SK-N-SH (cell line): ENCODE measurements around the gene WDR81. TPM values are rescaled to one million over a fixed set of nuclear protein-coding genes. Genes with fewer than 3 reads are reported as not detected.

Source experiments
- CTCF ChIA-PET: fragments of 300-600, 350-600 bp; formaldehyde crosslinking; extraction: SDS; loops from one replicate; lab custom pipeline; 2021; lab: Yijun Ruan, JAX
- POLR2A ChIA-PET: fragments of 350-600 bp; sonication (Branson Sonifier 250); formaldehyde crosslinking; extraction: SDS; loops from one replicate; lab custom pipeline; 2020; ENCODE audit warnings: antibody characterized with exemption, inconsistent platforms; lab: Yijun Ruan, JAX
- DNase-seq: peaks from one replicate; pipeline ENCODE4 v3.0.0; 2012
- H2AFZ ChIP-seq: fragments of 200-600 bp; sonication (generic); 2 replicates; pipeline ENCODE4 v1.8.1; 2016; ENCODE audit warnings: antibody characterized with exemption, mild to moderate bottlenecking, low read depth
- H3F3A ChIP-seq: fragments of 200-600 bp; sonication (generic); replicated peaks from 2 replicates; pipeline ENCODE3; 2016; ENCODE audit warnings: antibody characterized with exemption, mild to moderate bottlenecking; ENCODE audit not compliant: insufficient read depth
- H3K27ac ChIP-seq, 2 experiments: fragments of 200-500 bp in 1 of 2; fragments of 200-600 bp in 1 of 2; sonication (Bioruptor generic) in 1 of 2; sonication (generic), shearing (Covaris generic) in 1 of 2; 2 replicates each; pipeline versions ENCODE4 v1.5.1 to v1.6.1; 2014 to 2016; ENCODE audit warnings: low read depth in 2 of 2, inconsistent platforms in 1 of 2, low read length in 1 of 2, mild to moderate bottlenecking in 1 of 2, mixed read lengths in 1 of 2
- H3K27me3 ChIP-seq: fragments of 200-600 bp; sonication (generic), shearing (Covaris generic); 2 replicates; pipeline ENCODE4 v1.6.1; 2016; ENCODE audit warnings: mixed run types; ENCODE audit not compliant: insufficient read depth
- H3K36me3 ChIP-seq, 2 experiments: fragments of 200-500 bp in 1 of 2; fragments of 200-600 bp in 1 of 2; sonication (Bioruptor generic) in 1 of 2; sonication (generic) in 1 of 2; replicated peaks in 1 of 2; 2 replicates each; pipeline versions ENCODE3 to v1.5.1; 2014 to 2016; ENCODE audit warnings: low read length in 1 of 2, mild to moderate bottlenecking in 1 of 2; ENCODE audit not compliant: insufficient read depth in 2 of 2, control insufficient read depth in 1 of 2
- H3K4me1 ChIP-seq, 2 experiments: fragments of 200-500 bp in 1 of 2; fragments of 200-600 bp in 1 of 2; sonication (Bioruptor generic) in 1 of 2; sonication (generic), shearing (Covaris generic) in 1 of 2; 2 replicates each; pipeline versions ENCODE4 v1.5.1 to v1.6.1; 2014 to 2016; ENCODE audit warnings: low read depth in 1 of 2, low read length in 1 of 2, mixed run types in 1 of 2; ENCODE audit not compliant: insufficient read depth in 2 of 2, control insufficient read depth in 1 of 2
- H3K4me2 ChIP-seq: fragments of 200-600 bp; sonication (generic), shearing (Covaris generic); 2 replicates; pipeline ENCODE4 v1.6.1; 2017; ENCODE audit warnings: mixed run types
- H3K4me3 ChIP-seq, 2 experiments: fragments of 200-500 bp in 1 of 2; fragments of 200-600 bp in 1 of 2; sonication (Bioruptor generic) in 1 of 2; sonication (generic), shearing (Covaris generic) in 1 of 2; 2 replicates each; pipeline versions ENCODE4 v1.5.1 to v1.8.1; 2014 to 2016; ENCODE audit warnings: low read depth in 2 of 2, inconsistent platforms in 1 of 2, low read length in 1 of 2, mild to moderate bottlenecking in 1 of 2, mixed read lengths in 1 of 2, moderate library complexity in 1 of 2
- H3K79me2 ChIP-seq: fragments of 200-600 bp; sonication (generic); 2 replicates; pipeline ENCODE4 v1.8.1; 2017; ENCODE audit warnings: mild to moderate bottlenecking; ENCODE audit not compliant: insufficient read depth
- H3K9ac ChIP-seq: fragments of 200-600 bp; sonication (generic); 2 replicates; pipeline ENCODE4 v1.6.1; 2017; ENCODE audit warnings: mixed run types
- H3K9me2 ChIP-seq: fragments of 200-600 bp; sonication (generic); 2 replicates; pipeline ENCODE4 v1.6.1; 2017; ENCODE audit warnings: mixed run types
- H3K9me3 ChIP-seq: fragments of 200-600 bp; sonication (generic); 2 replicates; pipeline ENCODE4 v1.6.1; 2017; ENCODE audit warnings: mixed run types, mild to moderate bottlenecking, moderate library complexity
- H4K20me1 ChIP-seq: fragments of 200-600 bp; sonication (generic); 2 replicates; pipeline ENCODE4 v1.6.1; 2017; ENCODE audit warnings: mild to moderate bottlenecking, mixed run types; ENCODE audit not compliant: insufficient read depth
- ELF1 ChIP-seq: IDR thresholded peaks from 2 replicates; pipeline ENCODE4 v1.4.0; 2012
- EP300 ChIP-seq, 2 experiments: IDR thresholded peaks; 2 replicates each; pipeline versions ENCODE4 v1.4.0 to v1.6.1; 2012; ENCODE audit warnings: borderline replicate concordance in 1 of 2, low read depth in 1 of 2, low read length in 1 of 2
- FOSL2 ChIP-seq: IDR thresholded peaks from 2 replicates; pipeline ENCODE4 v1.4.0; 2012; ENCODE audit warnings: low read depth, mild to moderate bottlenecking, moderate library complexity, borderline replicate concordance
- FOXM1 ChIP-seq: IDR thresholded peaks from 2 replicates; pipeline ENCODE4 v1.4.0; 2012; ENCODE audit warnings: low read depth, mild to moderate bottlenecking
- GATA2 ChIP-seq: sonication (generic); formaldehyde crosslinking; IDR thresholded peaks from 2 replicates; pipeline ENCODE4 v1.5.0; 2020; ENCODE audit warnings: mild to moderate bottlenecking, missing genetic modification reagents
- MAX ChIP-seq: IDR thresholded peaks from 2 replicates; pipeline ENCODE4 v1.4.0; 2012; ENCODE audit warnings: low read depth
- NRF1 ChIP-seq: IDR thresholded peaks from 2 replicates; pipeline ENCODE4 v1.6.1; 2012; ENCODE audit warnings: low read depth, mild to moderate bottlenecking, low read length
- POLR2AphosphoS5 ChIP-seq: IDR thresholded peaks from 2 replicates; pipeline ENCODE4 v1.6.1; 2012; ENCODE audit warnings: low read depth, low read length
- RCOR1 ChIP-seq: fragments of 150-350 bp; IDR thresholded peaks from 2 replicates; pipeline ENCODE4 v1.6.1; 2017; ENCODE audit warnings: antibody characterized with exemption, low read length
- RFX5 ChIP-seq: IDR thresholded peaks from 2 replicates; pipeline ENCODE4 v1.6.1; 2012; ENCODE audit warnings: mild to moderate bottlenecking, improper control_type of control experiment, low read length
- RXRA ChIP-seq: IDR thresholded peaks from 2 replicates; pipeline ENCODE4 v1.4.0; 2012; ENCODE audit warnings: low read depth, mild to moderate bottlenecking, borderline replicate concordance
- SIN3A ChIP-seq: IDR thresholded peaks from 2 replicates; pipeline ENCODE4 v1.6.1; 2012; ENCODE audit warnings: low read depth, mild to moderate bottlenecking, low read length, moderate library complexity, borderline replicate concordance
- SMC3 ChIP-seq: IDR thresholded peaks from 2 replicates; pipeline ENCODE4 v1.6.1; 2012; ENCODE audit warnings: low read depth, low read length, improper control_type of control experiment
- TAF1 ChIP-seq: IDR thresholded peaks from 2 replicates; pipeline ENCODE4 v1.6.1; 2012; ENCODE audit warnings: low read depth, mild to moderate bottlenecking, low read length, moderate library complexity, borderline replicate concordance
- TCF12 ChIP-seq: IDR thresholded peaks from 2 replicates; pipeline ENCODE4 v1.4.0; 2012
- TEAD4 ChIP-seq: IDR thresholded peaks from 2 replicates; pipeline ENCODE4 v1.4.0; 2012; ENCODE audit warnings: mild to moderate bottlenecking, borderline replicate concordance; ENCODE audit not compliant: insufficient read depth
- YY1 ChIP-seq: IDR thresholded peaks from 2 replicates; pipeline ENCODE4 v1.4.0; 2012; ENCODE audit warnings: low read depth, mild to moderate bottlenecking
- ZBTB33 ChIP-seq: IDR thresholded peaks from 2 replicates; pipeline ENCODE4 v1.4.0; 2012; ENCODE audit warnings: low read depth, borderline replicate concordance
- WGBS: methylation state at CpG from one replicate; pipeline ENCODE4 v1.1.6; 2017; ENCODE audit warnings: low lambda C conversion rate; 5-methylcytosine and 5-hydroxymethylcytosine counted together
- polyA plus RNA-seq, 3 experiments: library from polyadenylated mRNA; depleted of rRNA; stranded (reverse); fragments of >200 nt; gene quantifications; 2 replicates each; pipeline ENCODE4 v1.2.3, GENCODE V29; 2012
- TF ChIP-seq, protein P1 (sequence below): IDR thresholded peaks from 2 replicates; pipeline ENCODE4 v1.4.0; 2012; ENCODE audit warnings: low read depth, borderline replicate concordance
- TF ChIP-seq, protein P2 (sequence below): IDR thresholded peaks from 2 replicates; pipeline ENCODE4 v1.6.1; 2012; ENCODE audit warnings: mild to moderate bottlenecking, low read depth, low read length, moderate library complexity

WDR81 gene
- polyA plus RNA-seq, 1 of the 3 experiments (the other 2 are of a cell fraction), result 9.3 TPM

GRCh38 chr17:1727876-1728630, 3.5 kb downstream of the WDR81 start:
- no peak for TF ChIP-seq RXRA
- Histone ChIP-seq H3K4me3 (no peak overlapping the region), H3K4me2 (no peak overlapping the region), H2AFZ (no peak overlapping the region), H3K27me3 (no peaks in the 10 kb centered on the region), H3K79me2 (peaks cover 4% of the 10 kb centered on the region; the same call in 1 of the 2 replicates), H3K9me3 (no peaks in the 10 kb centered on the region), H3F3A (peaks cover 6% of the 10 kb centered on the region), H3K4me1 (peaks cover 0 to 8% of the 10 kb centered on the region in 2 experiments; a peak in 2 of 4 replicates), H4K20me1 (no peaks in the 10 kb centered on the region), H3K27ac (no peak overlapping the region), H3K9ac (no peak overlapping the region), H3K9me2 (no peaks in the 10 kb centered on the region), H3K36me3 (peaks cover 0 to 34% of the 10 kb centered on the region in 2 experiments)
- peak; percentile 16 for DNase-seq
- ChIA-PET POLR2A (no interaction called here), CTCF (interaction anchor here (1.0 to 1.6 kb wide), 2 partner anchors 28 to 56 kb away, joined by 3 to 6 read pairs; no protein-coding TSS in a partner anchor)
- 90% methylated on average over 22 of the region's 28 CpGs for WGBS

DNA sequence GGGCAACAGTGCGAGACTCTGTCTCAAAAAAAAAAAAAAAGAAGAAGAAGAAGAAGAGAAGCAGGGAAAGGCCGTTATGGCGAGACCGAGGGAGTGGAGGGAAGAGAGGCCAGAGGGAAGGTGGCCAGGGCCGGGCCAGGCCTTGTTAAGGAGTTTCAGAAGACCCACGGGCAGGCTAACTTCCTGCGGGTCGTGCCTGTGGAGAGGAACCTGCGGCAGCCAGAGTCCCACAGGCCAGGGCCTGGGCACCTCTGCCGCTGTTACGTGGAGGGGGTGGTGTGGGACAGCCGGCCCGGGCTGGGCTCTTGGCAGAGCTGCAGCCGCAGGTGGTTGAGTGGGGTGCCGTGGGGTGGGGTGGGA, 5.4 kb downstream of the WDR81 start:
- H3K4me3 ChIP-seq, result no peak overlapping the region
- H3K9me3 ChIP-seq, result no peaks in the 10 kb centered on the region
- no peaks in the 10 kb centered on the region for H3F3A ChIP-seq
- H3K4me2 ChIP-seq, result no peak overlapping the region
- H3K4me1 ChIP-seq, result peaks cover 0 to 7% of the 10 kb centered on the region in 2 experiments; a peak in 2 of 4 replicates
- H3K9me2 ChIP-seq, result no peaks in the 10 kb centered on the region
- DNase-seq, result no peak
- no peaks in the 10 kb centered on the region for H4K20me1 ChIP-seq
- no peaks in the 10 kb centered on the region for H3K27me3 ChIP-seq
- H3K27ac ChIP-seq, result no peak overlapping the region
- peaks cover 0 to 39% of the 10 kb centered on the region in 2 experiments for H3K36me3 ChIP-seq
- TF ChIP-seq ZBTB33 (no peak), SMC3 (no peak), TAF1 (no peak), GATA2 (CRISPR knock-in tag) (no peak), RCOR1 (no peak), TCF12 (no peak), EP300 (IDR thresholded peaks at IDR 0.05; ENCODE audit: borderline replicate concordance in 1 of 2, low read depth in 1 of 2, low read length in 1 of 2) (no peak), MAX (no peak), FOXM1 (no peak), RFX5 (no peak), YY1 (no peak), ELF1 (no peak), NRF1 (no peak), SIN3A (no peak), POLR2AphosphoS5 (no peak), TEAD4 (no peak), FOSL2 (no peak)
- TF ChIP-seq, protein P1, sequence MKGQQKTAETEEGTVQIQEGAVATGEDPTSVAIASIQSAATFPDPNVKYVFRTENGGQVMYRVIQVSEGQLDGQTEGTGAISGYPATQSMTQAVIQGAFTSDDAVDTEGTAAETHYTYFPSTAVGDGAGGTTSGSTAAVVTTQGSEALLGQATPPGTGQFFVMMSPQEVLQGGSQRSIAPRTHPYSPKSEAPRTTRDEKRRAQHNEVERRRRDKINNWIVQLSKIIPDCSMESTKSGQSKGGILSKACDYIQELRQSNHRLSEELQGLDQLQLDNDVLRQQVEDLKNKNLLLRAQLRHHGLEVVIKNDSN, result no peak
- TF ChIP-seq, protein P2, sequence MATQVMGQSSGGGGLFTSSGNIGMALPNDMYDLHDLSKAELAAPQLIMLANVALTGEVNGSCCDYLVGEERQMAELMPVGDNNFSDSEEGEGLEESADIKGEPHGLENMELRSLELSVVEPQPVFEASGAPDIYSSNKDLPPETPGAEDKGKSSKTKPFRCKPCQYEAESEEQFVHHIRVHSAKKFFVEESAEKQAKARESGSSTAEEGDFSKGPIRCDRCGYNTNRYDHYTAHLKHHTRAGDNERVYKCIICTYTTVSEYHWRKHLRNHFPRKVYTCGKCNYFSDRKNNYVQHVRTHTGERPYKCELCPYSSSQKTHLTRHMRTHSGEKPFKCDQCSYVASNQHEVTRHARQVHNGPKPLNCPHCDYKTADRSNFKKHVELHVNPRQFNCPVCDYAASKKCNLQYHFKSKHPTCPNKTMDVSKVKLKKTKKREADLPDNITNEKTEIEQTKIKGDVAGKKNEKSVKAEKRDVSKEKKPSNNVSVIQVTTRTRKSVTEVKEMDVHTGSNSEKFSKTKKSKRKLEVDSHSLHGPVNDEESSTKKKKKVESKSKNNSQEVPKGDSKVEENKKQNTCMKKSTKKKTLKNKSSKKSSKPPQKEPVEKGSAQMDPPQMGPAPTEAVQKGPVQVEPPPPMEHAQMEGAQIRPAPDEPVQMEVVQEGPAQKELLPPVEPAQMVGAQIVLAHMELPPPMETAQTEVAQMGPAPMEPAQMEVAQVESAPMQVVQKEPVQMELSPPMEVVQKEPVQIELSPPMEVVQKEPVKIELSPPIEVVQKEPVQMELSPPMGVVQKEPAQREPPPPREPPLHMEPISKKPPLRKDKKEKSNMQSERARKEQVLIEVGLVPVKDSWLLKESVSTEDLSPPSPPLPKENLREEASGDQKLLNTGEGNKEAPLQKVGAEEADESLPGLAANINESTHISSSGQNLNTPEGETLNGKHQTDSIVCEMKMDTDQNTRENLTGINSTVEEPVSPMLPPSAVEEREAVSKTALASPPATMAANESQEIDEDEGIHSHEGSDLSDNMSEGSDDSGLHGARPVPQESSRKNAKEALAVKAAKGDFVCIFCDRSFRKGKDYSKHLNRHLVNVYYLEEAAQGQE, result no peak
- peaks cover 4% of the 10 kb centered on the region; the same call in 1 of the 2 replicates for H3K79me2 ChIP-seq
- H2AFZ ChIP-seq, result no peak overlapping the region
- ChIA-PET CTCF (interaction anchor here (1.0 to 2.2 kb wide), 3 partner anchors 9 to 43 kb away, joined by 3 to 7 read pairs (median 3); no protein-coding TSS in a partner anchor), POLR2A (no interaction called here)
- no peak overlapping the region for H3K9ac ChIP-seq
- WGBS, result 88% methylated on average over 7 of the region's 15 CpGs
